ENCODE results near the gene CCDC106.

CCDC106 gene

DNA sequence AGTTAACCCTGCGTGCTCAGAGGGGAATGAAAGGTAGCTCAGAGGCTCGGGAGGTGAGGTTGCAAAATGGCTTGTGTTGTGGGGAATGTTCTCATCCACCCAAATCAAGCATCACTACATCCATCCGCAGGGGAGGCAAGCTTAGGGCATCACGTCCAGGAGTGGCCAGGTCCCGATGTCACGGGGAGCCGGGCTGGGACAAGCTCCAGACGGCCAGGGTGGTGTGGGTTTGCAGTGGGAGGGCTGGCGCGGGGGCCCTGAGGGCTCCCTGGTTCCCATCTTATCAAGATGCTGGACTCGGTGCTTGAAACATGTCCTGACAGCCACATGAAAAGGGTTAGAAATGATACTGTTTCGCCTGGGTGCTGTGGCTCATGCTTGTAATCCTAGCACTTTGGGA lies 52.8 kb downstream of the CCDC106 start:
- DNase-seq, result no peak

DNA sequence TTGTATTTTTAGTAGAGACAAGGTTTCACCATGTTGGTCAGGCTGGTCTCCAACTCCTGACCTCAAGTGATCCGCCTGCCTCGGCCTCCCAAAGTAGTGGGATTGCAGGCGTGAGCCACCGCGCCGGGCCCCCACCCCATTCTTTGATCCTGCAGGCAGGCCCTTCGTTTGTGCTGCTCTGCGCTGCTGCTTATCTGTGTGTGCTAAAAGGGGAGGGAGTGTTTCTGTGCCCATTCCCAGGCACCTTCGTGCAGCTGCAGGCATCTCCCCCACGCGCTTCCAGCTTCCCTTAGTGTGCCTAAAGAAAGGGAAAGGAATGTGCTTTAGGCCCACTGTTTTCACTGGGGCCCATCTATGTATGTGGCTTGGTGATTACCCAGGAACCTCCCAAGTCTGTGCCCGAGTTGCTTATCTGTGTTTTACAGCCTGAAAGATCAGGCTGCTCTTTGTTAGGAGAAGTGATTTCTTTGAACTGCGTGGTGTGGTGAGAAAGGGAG lies 54.2 kb downstream of the CCDC106 start:
- DNase-seq, result no peak
